Measurements from ENCODE around the gene PASD1.

The PASD1 gene

GRCh38 chrX:151702026-151702714 lies 138.7 kb downstream of the PASD1 start:
- DNase-seq (ENCODE audit: low spot score), result no peak

GRCh38 chrX:151702741-151703340 lies 139.4 kb downstream of the PASD1 start:
- no peak for DNase-seq (ENCODE audit: low spot score)

GRCh38 chrX:151703487-151703886 lies 140.0 kb downstream of the PASD1 start:
- no peak for DNase-seq (ENCODE audit: low spot score)

GRCh38 chrX:151704041-151704663 lies 140.7 kb downstream of the PASD1 start:
- DNase-seq (ENCODE audit: low spot score), result no peak

GRCh38 chrX:151708821-151709220 lies 145.3 kb downstream of the PASD1 start:
- DNase-seq (ENCODE audit: low spot score), result no peak

GRCh38 chrX:151710457-151710856 lies 147.0 kb downstream of the PASD1 start:
- DNase-seq (ENCODE audit: low spot score), result no peak

GRCh38 chrX:151711154-151711553 lies 147.7 kb downstream of the PASD1 start:
- DNase-seq (ENCODE audit: low spot score), result no peak

GRCh38 chrX:151711787-151712186 lies 148.3 kb downstream of the PASD1 start:
- no peak for DNase-seq (ENCODE audit: low spot score)

- DNase-seq (ENCODE audit: low spot score), result no peak
Measured at GRCh38 chrX:151712253-151712652, 148.8 kb downstream of the PASD1 start.

- DNase-seq (ENCODE audit: low spot score), result peak; percentile 18
Measured at GRCh38 chrX:151713849-151714248, 150.4 kb downstream of the PASD1 start.

GRCh38 chrX:151714362-151714761 lies 150.9 kb downstream of the PASD1 start:
- DNase-seq (ENCODE audit: low spot score), result no peak

- DNase-seq (ENCODE audit: low spot score), result no peak
Measured at GRCh38 chrX:151715752-151716151, 152.3 kb downstream of the PASD1 start, which contains the start of gene FATE1. TSS of gene FATE1 (plus strand) at chrX:151716035. CDS start at chrX:151716120, 85 bp downstream.

GRCh38 chrX:151722241-151722846 lies 158.9 kb downstream of the PASD1 start:
- no peak for DNase-seq (ENCODE audit: low spot score)

GRCh38 chrX:151723156-151723760 lies 159.8 kb downstream of the PASD1 start:
- no peak for DNase-seq (ENCODE audit: low spot score)

GRCh38 chrX:151724563-151725337 lies 161.3 kb downstream of the PASD1 start:
- DNase-seq (ENCODE audit: low spot score), result no peak

GRCh38 chrX:151725338-151725614 lies 161.8 kb downstream of the PASD1 start:
- no peak for DNase-seq (ENCODE audit: low spot score)
